Measurements from ENCODE around the gene DUSP15.

DNA sequence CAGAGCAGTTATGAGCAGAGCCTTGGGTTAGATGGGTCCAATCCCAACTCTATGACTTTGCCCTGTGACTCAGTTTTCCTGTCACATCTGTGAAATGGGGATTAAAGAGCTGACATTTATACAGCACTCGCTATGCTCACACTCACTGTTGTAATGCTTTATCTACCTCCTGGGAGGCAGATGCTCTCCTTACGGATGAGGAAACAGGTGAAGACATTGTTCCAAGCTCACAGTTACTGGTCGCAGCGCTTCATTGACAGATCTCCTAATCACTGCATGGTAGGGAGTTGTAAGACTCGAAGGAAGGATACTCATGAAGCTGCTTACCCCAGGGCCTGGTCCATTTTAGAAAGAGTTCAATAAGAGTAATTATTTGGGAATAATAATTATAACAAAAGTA lies 54.1 kb downstream of the DUSP15 start:
- TF ChIP-seq, protein P1, sequence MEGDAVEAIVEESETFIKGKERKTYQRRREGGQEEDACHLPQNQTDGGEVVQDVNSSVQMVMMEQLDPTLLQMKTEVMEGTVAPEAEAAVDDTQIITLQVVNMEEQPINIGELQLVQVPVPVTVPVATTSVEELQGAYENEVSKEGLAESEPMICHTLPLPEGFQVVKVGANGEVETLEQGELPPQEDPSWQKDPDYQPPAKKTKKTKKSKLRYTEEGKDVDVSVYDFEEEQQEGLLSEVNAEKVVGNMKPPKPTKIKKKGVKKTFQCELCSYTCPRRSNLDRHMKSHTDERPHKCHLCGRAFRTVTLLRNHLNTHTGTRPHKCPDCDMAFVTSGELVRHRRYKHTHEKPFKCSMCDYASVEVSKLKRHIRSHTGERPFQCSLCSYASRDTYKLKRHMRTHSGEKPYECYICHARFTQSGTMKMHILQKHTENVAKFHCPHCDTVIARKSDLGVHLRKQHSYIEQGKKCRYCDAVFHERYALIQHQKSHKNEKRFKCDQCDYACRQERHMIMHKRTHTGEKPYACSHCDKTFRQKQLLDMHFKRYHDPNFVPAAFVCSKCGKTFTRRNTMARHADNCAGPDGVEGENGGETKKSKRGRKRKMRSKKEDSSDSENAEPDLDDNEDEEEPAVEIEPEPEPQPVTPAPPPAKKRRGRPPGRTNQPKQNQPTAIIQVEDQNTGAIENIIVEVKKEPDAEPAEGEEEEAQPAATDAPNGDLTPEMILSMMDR (conservative IDR thresholded peaks at IDR 0.05; ENCODE audit: low read depth, low read length) = no peak
- no peak for TF ChIP-seq RAD21 (IDR thresholded peaks at IDR 0.05; ENCODE audit: low read length)
- TF ChIP-seq CHD1 (IDR thresholded peaks at IDR 0.05; ENCODE audit: low read depth, low read length) = no peak
- TF ChIP-seq POLR2A (IDR thresholded peaks at IDR 0.05; ENCODE audit: low read depth, low read length) = no peak
- no peak for TF ChIP-seq SMC3 (IDR thresholded peaks at IDR 0.05; ENCODE audit: low read depth, low read length)
- TF ChIP-seq FOS (IDR thresholded peaks at IDR 0.05; ENCODE audit: low read depth, low read length) = no peak
